Osteocyte (in vitro differentiated cells): ENCODE measurements around the gene CYLC2. TPM values are rescaled to one million over a fixed set of nuclear protein-coding genes. Genes with fewer than 3 reads are reported as not detected.

Source experiments
- DNase-seq: peaks from one replicate; pipeline ENCODE4 v3.0.0; 2021; ENCODE audit warnings: mixed read lengths; ENCODE audit not compliant: unreplicated experiment; ENCODE audit errors: extremely low spot score
- H3K27ac Mint-ChIP-seq: one replicate; pipeline ENCODE4 v1.8.0; 2021; ENCODE audit warnings: mild to moderate bottlenecking, mixed read lengths; ENCODE audit not compliant: unreplicated experiment
- H3K27me3 Mint-ChIP-seq: one replicate; pipeline ENCODE4 v1.8.0; 2021; ENCODE audit warnings: mixed read lengths; ENCODE audit not compliant: unreplicated experiment
- H3K36me3 Mint-ChIP-seq: one replicate; pipeline ENCODE4 v1.8.0; 2021; ENCODE audit warnings: mixed read lengths; ENCODE audit not compliant: unreplicated experiment
- H3K4me1 Mint-ChIP-seq: one replicate; pipeline ENCODE4 v1.8.0; 2021; ENCODE audit warnings: mixed read lengths; ENCODE audit not compliant: unreplicated experiment
- H3K4me3 Mint-ChIP-seq: one replicate; pipeline ENCODE4 v1.8.0; 2021; ENCODE audit warnings: mild to moderate bottlenecking, moderate library complexity, mixed read lengths; ENCODE audit not compliant: unreplicated experiment
- H3K9me3 Mint-ChIP-seq: one replicate; pipeline ENCODE4 v1.8.0; 2021; ENCODE audit warnings: mixed read lengths; ENCODE audit not compliant: unreplicated experiment
- total RNA-seq: library from RNA; stranded (reverse); gene quantifications from 2 replicates; pipeline ENCODE4 v1.2.1, GENCODE V29; 2021
- TF ChIP-seq, protein P1 (sequence below): fragments of 200-600 bp; sonication (generic); IDR thresholded peaks from 2 replicates; pipeline ENCODE4 v1.5.0; 2021; ENCODE audit warnings: antibody characterized with exemption, mild to moderate bottlenecking, moderate library complexity

Gene CYLC2
- total RNA-seq, 1 donor from 2014 or later = not detected

DNA sequence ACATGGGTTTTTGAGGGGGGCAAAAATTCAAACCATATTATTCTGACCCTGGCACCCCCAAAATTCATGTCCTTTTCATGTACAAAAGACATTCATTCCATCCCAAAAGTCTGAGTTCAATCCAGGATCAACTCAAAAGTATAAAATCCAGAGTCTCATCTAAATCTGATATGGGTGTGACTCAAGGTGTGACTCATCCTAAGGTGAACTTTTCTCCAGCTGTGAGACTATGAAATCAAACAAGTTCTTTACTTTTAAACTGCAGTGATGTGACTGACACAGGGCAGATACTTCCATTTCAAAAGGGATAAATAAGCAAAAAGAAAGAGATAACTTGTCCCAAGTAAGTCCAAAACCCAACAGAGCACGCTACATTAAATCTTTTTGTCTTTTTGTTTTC is 20.6 kb upstream of the CYLC2 start:
- Mint-ChIP-seq H3K27me3 (no peaks in the 10 kb centered on the region), H3K4me3 (no peak overlapping the region)
- DNase-seq = no peak

DNA sequence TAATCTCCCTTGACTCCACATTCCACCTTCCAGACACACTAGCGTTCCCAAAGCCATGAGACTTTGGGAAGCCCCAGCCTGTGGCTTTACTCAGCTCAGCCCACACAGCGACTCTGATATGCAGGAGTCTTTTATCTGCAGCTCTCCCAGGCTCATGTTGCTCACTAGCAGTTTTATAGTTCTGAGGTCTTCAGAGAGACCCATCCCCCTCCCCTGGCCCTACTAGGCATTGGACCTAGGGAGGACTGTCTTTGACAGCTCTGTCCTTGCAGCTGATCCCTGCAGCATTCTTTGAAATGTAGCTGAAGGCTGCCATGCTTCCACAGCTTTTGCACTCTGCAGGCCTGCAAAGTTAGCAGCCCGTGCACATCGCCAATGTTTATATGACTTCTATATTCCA is 19.9 kb upstream of the CYLC2 start:
- no peak overlapping the region for H3K4me3 Mint-ChIP-seq
- peaks cover 7% of the 10 kb centered on the region for H3K9me3 Mint-ChIP-seq
- no peaks in the 10 kb centered on the region for H3K36me3 Mint-ChIP-seq
- H3K4me1 Mint-ChIP-seq = no peaks in the 10 kb centered on the region
- DNase-seq = no peak
- TF ChIP-seq, protein P1, sequence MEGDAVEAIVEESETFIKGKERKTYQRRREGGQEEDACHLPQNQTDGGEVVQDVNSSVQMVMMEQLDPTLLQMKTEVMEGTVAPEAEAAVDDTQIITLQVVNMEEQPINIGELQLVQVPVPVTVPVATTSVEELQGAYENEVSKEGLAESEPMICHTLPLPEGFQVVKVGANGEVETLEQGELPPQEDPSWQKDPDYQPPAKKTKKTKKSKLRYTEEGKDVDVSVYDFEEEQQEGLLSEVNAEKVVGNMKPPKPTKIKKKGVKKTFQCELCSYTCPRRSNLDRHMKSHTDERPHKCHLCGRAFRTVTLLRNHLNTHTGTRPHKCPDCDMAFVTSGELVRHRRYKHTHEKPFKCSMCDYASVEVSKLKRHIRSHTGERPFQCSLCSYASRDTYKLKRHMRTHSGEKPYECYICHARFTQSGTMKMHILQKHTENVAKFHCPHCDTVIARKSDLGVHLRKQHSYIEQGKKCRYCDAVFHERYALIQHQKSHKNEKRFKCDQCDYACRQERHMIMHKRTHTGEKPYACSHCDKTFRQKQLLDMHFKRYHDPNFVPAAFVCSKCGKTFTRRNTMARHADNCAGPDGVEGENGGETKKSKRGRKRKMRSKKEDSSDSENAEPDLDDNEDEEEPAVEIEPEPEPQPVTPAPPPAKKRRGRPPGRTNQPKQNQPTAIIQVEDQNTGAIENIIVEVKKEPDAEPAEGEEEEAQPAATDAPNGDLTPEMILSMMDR = no peak
- no peaks in the 10 kb centered on the region for H3K27me3 Mint-ChIP-seq
- no peak overlapping the region for H3K27ac Mint-ChIP-seq

More for the DNA sequence above, 20.6 kb upstream of the CYLC2 start:
- H3K4me1 Mint-ChIP-seq = no peaks in the 10 kb centered on the region
- peaks cover 9% of the 10 kb centered on the region for H3K9me3 Mint-ChIP-seq
- H3K36me3 Mint-ChIP-seq = no peaks in the 10 kb centered on the region
- H3K27ac Mint-ChIP-seq = no peak overlapping the region
- TF ChIP-seq, protein P1 = no peak

DNA sequence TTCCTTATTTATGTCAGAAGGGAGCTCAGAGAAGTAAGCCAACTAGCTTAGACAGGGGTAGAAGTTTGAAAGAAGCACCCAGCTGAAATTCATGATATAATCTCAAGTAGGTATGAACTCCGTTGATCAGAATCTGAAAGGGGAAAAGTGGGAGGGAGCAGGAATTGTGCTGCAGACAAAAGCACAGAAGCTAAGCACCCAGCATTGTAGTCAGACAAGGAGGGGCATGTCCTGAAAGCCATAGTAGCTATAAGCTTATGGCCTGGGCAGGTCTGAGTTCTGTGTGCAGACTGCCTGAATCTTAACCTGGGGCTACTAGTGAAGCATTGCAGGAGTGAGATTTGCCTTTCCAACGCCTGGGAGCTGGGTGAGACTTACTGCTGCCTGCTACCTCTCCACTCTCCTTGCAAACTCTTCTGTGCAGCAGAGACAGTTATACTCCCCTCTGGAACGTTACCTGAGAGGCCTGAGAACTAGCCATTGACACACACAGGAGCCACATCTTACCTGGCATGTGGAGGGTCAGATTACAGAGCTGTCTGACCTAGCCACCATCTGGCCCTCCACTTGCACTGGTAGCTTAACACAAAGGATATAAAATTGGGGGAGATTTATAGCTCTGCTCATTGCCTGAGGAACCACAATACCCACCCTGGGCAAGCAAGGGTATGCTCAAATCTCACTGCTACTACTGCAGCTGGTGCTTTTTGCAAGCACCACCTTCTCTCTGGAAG is 9.8 kb upstream of the CYLC2 start:
- Mint-ChIP-seq H3K4me3 (no peak overlapping the region), H3K27ac (no peak overlapping the region), H3K27me3 (no peaks in the 10 kb centered on the region), H3K9me3 (no peaks in the 10 kb centered on the region), H3K4me1 (no peaks in the 10 kb centered on the region), H3K36me3 (no peaks in the 10 kb centered on the region)
- no peak for DNase-seq
- TF ChIP-seq, protein P1 = no peak

DNA sequence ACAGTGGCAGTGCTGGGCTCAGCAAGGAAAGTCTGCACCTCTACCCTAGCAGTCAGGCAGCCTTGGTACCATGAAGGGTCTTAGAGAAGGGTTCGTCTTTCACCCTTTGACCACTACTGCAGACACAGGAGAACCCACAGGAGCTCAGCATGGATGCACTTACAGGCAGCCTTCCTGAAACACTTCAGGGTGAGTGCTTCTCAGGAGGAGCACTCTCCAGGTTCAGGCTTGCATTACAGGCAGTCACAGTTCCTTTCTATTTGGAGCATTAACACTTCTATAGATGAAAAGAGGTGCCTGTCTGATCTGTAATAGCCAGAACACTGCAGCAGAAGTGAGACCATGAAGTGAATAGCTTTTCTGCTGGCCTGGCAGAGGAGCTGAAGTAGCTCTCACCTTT is 8.7 kb upstream of the CYLC2 start:
- H3K36me3 Mint-ChIP-seq = no peaks in the 10 kb centered on the region
- no peaks in the 10 kb centered on the region for H3K27me3 Mint-ChIP-seq
- no peak for DNase-seq
- TF ChIP-seq, protein P1 = no peak
- H3K4me3 Mint-ChIP-seq = no peak overlapping the region
- H3K9me3 Mint-ChIP-seq = no peaks in the 10 kb centered on the region
- H3K4me1 Mint-ChIP-seq = no peaks in the 10 kb centered on the region
- H3K27ac Mint-ChIP-seq = no peak overlapping the region

DNA sequence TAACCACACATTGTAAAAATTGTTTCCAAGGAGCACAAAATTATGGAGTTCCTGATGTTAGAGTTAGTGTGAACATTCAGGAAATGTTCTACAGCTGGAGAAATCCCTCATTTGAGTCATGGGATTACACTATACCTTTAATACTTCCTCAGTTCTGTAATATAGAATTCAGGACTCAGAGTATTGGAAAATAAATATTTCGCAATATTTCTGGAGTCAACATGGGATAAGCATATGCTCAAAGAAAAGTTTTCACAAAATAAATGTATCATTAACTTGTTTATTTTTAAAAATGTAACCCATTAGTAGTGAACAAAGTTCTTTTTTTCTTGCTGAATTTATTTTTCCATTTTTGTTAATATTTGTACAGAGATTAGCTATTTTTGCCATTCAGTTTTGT is 8.6 kb downstream of the CYLC2 start:
- TF ChIP-seq, protein P1 = no peak
- no peak for DNase-seq
- Mint-ChIP-seq H3K27me3 (no peaks in the 10 kb centered on the region), H3K36me3 (no peaks in the 10 kb centered on the region), H3K4me1 (no peaks in the 10 kb centered on the region), H3K4me3 (no peak overlapping the region), H3K27ac (no peak overlapping the region), H3K9me3 (no peaks in the 10 kb centered on the region)
